ENCODE measurements around the gene UBE3D.
"Not testable (repeated sequence)": the region's sequence is repeated elsewhere in the genome, so short reads cannot be mapped to it uniquely, and the experiment has no call there.

UBE3D gene

GRCh38 chr6:83053678-83054077 lies 12.0 kb downstream of the UBE3D start:
- no peak for DNase-seq

GRCh38 chr6:83051377-83052172 lies 14.1 kb downstream of the UBE3D start:
- no peak for DNase-seq

- no peak for DNase-seq
Measured at GRCh38 chr6:83047065-83047754, 18.4 kb downstream of the UBE3D start.

GRCh38 chr6:83044091-83044768 lies 21.4 kb downstream of the UBE3D start:
- no peak for DNase-seq

- no peak for DNase-seq
Measured at GRCh38 chr6:83042467-83043053, 23.1 kb downstream of the UBE3D start.

- DNase-seq, result no peak
Measured at GRCh38 chr6:83038246-83038645, 27.4 kb downstream of the UBE3D start.

GRCh38 chr6:83031689-83032088 lies 34.0 kb downstream of the UBE3D start:
- DNase-seq, result no peak

- no peak for DNase-seq
Measured at GRCh38 chr6:83019741-83020140, 45.9 kb downstream of the UBE3D start.

- not testable (repeated sequence) for DNase-seq
Measured at GRCh38 chr6:83011131-83011530, 54.5 kb downstream of the UBE3D start.

- no peak for DNase-seq
Measured at GRCh38 chr6:83008626-83009025, 57.0 kb downstream of the UBE3D start.

GRCh38 chr6:83006270-83006905 lies 59.3 kb downstream of the UBE3D start:
- DNase-seq, result no peak

- DNase-seq, result no peak
Measured at GRCh38 chr6:82996156-82996555, 69.5 kb downstream of the UBE3D start.

- no peak for DNase-seq
Measured at GRCh38 chr6:82995066-82995465, 70.6 kb downstream of the UBE3D start.

GRCh38 chr6:82989736-82990290 lies 75.8 kb downstream of the UBE3D start:
- no peak for DNase-seq

GRCh38 chr6:82988930-82989351 lies 76.7 kb downstream of the UBE3D start:
- no peak for DNase-seq

- no peak for DNase-seq
Measured at GRCh38 chr6:82987951-82988350, 77.7 kb downstream of the UBE3D start.

GRCh38 chr6:82987416-82987815 lies 78.2 kb downstream of the UBE3D start:
- DNase-seq, result no peak

GRCh38 chr6:82984720-82985119 lies 80.9 kb downstream of the UBE3D start:
- no peak for DNase-seq

GRCh38 chr6:82980086-82980485 lies 85.6 kb downstream of the UBE3D start:
- no peak for DNase-seq

- DNase-seq, result no peak
Measured at GRCh38 chr6:82979657-82980056, 86.0 kb downstream of the UBE3D start.

- DNase-seq, result no peak
Measured at GRCh38 chr6:82978362-82978945, 87.2 kb downstream of the UBE3D start.

GRCh38 chr6:82976179-82976578 lies 89.5 kb downstream of the UBE3D start:
- no peak for DNase-seq

All from activated CD4-positive, alpha-beta T cell treated with anti-CD3 and anti-CD28 coated beads for 4 hours (primary cell).